GM23248 (cell line): ENCODE results near the gene CERK.

ENCODE experiments used
- EZH2 ChIP-seq: fragments of 200-600 bp; sonication (generic); IDR thresholded peaks from 2 replicates; pipeline ENCODE4 v1.6.1; 2018; ENCODE audit warnings: antibody characterized with exemption, mild to moderate bottlenecking; ENCODE audit not compliant: insufficient read depth, poor library complexity, severe bottlenecking
- EZH2phosphoT487 ChIP-seq: fragments of 200-600 bp; sonication (generic); IDR thresholded peaks from 2 replicates; pipeline ENCODE4 v1.6.1; 2018; ENCODE audit warnings: antibody characterized with exemption, moderate library complexity, mild to moderate bottlenecking, low read depth; ENCODE audit not compliant: insufficient read depth

DNA sequence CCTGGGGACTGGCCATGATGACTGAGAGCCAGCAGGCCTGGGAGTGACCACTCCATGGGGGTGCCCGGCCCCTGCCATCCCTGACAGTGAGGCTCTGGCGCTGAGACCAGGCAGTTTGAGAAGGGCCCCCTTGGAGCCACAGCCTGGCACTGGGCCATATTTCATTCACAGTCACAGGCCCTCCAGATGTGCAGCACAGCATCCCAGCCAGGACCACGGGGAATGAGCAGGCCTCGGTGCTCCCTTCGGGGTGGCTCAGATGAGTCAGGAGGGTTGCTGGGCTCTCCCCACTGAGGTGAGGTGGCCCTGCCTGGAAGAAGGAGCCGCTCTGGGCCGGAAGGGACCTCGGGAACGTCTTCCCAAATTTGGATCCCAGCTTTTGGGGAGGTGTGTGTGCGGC lies 64.8 kb downstream of the CERK start:
- TF ChIP-seq EZH2 (no peak), EZH2phosphoT487 (no peak)
